ENCODE results near the gene TRIM42.

The TRIM42 gene

DNA sequence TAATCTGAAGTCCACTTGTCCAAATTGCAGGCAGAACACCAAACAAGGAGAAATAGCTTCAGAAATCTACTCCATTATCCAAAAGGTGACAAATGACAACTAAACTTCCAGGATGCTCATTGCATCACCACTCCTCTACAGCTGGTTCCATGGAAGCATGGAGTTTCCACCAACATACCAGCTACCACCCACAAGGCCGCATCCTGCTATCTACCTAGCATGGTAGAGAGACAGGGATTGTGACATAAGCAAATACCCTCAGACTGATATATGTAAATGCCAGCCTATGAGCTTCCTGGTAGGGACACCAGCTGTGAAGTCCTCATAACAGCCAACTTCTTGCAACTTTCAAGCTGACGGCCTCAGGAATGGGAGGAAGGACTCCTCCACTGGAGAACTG is at the start of gene TRIM42:
Gene TRIM42 (plus strand): TSS at position 301 of the 400 bp plus-strand sequence. CDS start 166 bp downstream, outside the sequence.
- no peak for DNase-seq

- DNase-seq, result no peak
Measured at GRCh38 chr3:140628606-140629005, 49.3 kb upstream of the TRIM42 start.

DNA sequence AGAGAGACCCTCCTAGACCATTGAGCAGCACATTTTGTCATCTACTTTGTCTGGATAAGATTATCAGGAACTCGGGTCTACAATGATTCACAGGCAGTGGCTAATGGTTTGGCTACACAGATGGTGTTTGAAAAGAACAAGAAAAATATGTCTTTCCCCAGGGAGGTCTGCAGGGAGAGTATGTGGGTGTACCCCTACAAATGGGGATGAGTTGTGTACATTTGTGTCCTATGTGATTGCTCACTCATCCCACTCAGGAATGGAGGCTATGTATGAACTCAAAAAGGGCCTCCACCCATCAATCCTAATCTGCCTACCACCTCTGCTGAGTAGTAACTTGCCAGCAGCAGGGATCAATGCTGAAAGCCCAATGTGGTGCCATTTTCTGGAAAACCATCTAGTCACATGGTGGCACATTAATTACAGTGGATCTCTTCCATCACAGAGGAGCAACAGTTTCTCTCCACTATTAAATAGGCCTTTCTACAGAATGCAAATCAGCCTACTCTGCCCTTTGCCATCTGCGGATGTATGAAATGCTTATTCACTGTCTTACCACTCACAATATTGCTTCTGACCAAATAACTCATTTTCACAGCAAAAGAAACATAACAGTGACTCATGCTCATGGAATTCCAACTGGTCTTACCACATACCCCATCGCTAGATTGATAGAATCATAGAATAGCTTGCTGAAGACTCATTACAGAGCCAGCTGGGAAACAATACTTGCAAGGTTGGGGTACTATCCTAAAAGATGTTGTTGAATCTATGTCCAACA is 48.3 kb upstream of the TRIM42 start:
- peak in 1 of 51 donors; percentile 3 for DNase-seq

DNA sequence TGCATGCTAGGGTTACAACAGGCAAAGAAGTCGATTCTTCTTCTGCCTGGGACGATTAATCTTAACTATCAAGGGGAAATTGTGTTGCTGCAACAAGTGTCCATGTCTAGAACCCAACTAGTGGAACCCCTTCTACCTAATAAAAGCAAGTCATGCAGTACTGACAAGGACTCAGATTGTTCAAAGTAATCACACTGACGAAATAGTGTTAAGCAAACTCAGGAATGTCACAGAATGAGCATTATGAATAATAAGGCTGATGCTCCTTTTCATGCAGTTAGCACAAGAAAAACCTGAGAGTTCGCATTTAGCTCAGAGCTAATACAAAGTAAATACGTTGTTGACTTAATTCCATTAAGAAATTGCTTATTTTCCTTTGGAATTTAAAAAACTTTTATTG is 47.5 kb upstream of the TRIM42 start:
- DNase-seq, result no peak

DNA sequence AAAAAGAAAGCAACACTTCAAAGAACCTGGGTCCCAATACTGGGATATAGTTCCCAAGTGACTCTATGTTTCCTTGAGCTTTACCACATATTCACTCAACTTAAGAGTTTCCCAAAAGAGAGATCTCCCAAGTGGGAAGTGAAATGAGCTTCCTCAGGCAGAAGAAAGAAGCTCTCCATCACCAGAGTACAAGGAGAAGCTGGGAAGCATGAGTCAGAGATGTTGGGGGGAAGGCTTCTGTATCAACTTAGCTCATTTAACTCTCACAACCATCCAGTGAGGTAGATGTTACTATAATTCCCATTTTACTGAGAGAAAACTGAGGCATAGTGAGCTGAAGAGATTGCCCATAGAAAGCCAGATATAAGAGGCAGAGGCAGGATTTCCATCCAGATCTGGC is 47.0 kb upstream of the TRIM42 start:
- no peak for DNase-seq

DNA sequence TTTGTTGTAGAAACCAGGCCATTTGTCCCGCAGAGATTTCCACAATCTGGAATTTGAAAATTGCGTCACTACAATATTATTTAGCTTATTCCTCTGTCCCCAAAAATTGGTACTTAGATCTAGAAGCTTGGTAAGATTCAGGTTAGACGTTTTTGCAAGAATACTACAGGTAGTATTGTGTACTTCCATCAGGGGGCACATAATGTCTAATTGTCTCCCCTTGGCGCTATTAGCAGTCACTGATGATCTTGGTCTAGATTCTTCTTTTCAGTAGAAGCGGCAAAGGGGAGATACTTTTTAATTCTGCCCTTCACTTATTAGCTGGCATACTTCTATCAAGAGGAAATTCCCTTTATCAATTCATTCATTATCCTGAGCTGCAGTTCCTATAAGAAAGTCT is 42.6 kb upstream of the TRIM42 start:
- no peak for DNase-seq

- DNase-seq, result no peak
Measured at GRCh38 chr3:140636406-140637138, 41.3 kb upstream of the TRIM42 start.

- DNase-seq, result no peak
Measured at GRCh38 chr3:140651287-140651686, 26.6 kb upstream of the TRIM42 start.

DNA sequence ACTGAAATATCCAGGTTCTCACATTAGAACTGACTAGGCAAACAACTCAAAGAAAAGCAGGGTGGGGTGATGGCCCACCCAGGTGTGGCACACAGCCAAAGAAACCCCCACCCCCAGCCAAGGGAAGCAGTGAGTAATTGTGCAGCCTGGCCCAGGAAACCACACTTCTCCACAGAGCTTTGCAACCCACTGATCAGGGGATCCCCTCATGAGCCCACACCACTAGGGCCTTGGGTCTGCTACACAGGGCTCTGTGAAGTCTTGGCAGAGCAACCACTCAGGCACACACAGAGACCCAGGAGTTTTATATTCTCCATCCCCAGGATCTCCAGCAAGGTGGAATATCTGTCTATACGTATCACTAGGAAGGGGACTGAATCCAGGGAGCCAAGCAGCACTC is 22.2 kb upstream of the TRIM42 start:
- DNase-seq, result no peak

- DNase-seq, result no peak
Measured at GRCh38 chr3:140664111-140664510, 13.8 kb upstream of the TRIM42 start.

DNA sequence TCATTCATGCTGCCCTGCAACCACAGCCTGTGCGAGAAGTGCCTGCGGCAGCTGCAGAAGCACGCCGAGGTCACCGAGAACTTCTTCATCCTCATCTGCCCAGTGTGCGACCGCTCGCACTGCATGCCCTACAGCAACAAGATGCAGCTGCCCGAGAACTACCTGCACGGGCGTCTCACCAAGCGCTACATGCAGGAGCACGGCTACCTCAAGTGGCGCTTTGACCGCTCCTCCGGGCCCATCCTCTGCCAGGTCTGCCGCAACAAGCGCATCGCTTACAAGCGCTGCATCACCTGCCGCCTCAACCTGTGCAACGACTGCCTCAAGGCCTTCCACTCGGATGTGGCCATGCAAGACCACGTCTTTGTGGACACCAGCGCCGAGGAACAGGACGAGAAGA is 4.7 kb downstream of the TRIM42 start:
- DNase-seq, result no peak

DNA sequence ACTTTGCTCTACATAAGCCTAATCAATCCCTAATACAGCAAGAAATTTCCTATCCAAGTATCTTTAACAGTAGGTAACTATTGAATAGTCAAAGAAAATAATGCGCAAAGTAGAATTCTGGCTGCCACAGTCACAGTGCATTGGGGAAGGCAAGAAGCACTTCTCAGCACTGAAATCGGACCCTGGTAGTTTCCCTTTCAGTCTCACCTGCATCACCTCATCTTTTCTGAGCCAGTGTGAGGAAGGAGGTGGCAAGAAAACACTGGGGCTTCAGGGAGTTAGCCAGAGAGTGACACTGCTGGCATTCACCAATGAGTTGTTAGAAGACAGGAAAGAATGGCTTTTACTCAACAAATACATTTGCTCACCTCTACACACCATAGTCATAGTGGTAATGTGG is 8.3 kb downstream of the TRIM42 start:
- DNase-seq, result no peak

- no peak for DNase-seq
Measured at GRCh38 chr3:140686948-140687347, 9.1 kb downstream of the TRIM42 start.

GRCh38 chr3:140695361-140696061 is 17.6 kb downstream of the TRIM42 start:
- no peak for DNase-seq

- DNase-seq, result no peak
Measured at GRCh38 chr3:140699516-140700231, 21.8 kb downstream of the TRIM42 start.

DNA sequence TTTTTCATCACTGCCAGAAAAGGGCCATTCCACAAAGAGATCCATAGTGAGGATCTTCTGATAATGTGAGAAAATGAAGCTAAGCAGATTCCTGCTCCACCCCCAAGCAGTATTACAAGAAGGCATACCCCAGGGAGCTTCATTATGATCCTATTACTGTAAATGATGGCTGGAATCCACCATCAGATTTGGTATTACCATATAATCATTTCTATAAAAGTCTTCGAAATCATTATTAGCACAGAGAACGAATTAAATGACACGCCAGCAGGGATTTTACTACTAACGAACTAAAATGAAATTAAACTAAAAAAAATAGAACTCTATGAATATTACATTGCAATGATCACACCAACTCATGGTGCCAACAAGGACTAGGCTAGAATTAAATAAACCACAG is 24.4 kb downstream of the TRIM42 start:
- no peak for DNase-seq

- DNase-seq, result no peak
Measured at GRCh38 chr3:140703496-140703895, 25.6 kb downstream of the TRIM42 start.

- DNase-seq, result no peak
Measured at GRCh38 chr3:140704733-140705132, 26.9 kb downstream of the TRIM42 start.

GRCh38 chr3:140705954-140706353 is 28.1 kb downstream of the TRIM42 start:
- no peak for DNase-seq

- no peak for DNase-seq
Measured at GRCh38 chr3:140706360-140706759, 28.5 kb downstream of the TRIM42 start.

- DNase-seq, result no peak
Measured at GRCh38 chr3:140708815-140709214, 31.0 kb downstream of the TRIM42 start.

DNA sequence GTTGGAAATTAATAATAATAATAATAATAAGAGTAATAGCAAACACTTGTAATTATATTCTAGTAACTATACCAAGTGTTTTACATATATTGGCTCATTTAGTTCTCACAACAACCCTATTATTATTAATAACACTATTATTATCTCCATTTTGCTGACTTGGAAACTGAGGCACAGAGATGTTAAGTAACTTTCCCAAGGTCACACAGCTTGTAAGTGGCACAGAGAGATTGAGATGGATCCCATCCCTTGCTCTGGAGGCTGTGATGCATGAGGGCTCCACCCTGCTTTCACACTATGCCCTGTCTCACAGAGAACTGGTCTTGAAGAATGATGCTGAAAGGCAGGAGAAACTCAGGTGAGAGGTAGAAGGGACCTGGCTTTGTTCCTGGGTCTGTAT is 31.9 kb downstream of the TRIM42 start:
- no peak for DNase-seq
